Activated CD4-positive, alpha-beta T cell treated with anti-CD3 and anti-CD28 coated beads, Interleukin-2, amount 50 U/mL, for 48 hours (primary cell): Measurements from ENCODE around the gene ZKSCAN7.
"Not testable (repeated sequence)": the region's sequence is repeated elsewhere in the genome, so short reads cannot be mapped to it uniquely, and the experiment has no call there.

Experiments
- DNase-seq, 2 experiments: peaks; one replicate each; pipeline ENCODE4 v3.0.0-alpha.2; 2020

The ZKSCAN7 gene

GRCh38 chr3:44577354-44577952 lies 22.5 kb downstream of the ZKSCAN7 start:
- DNase-seq, result not testable (repeated sequence)

GRCh38 chr3:44578316-44578715 lies 23.3 kb downstream of the ZKSCAN7 start:
- not testable (repeated sequence) for DNase-seq

- DNase-seq, result not testable (repeated sequence)
Observed at GRCh38 chr3:44578924-44579515, 24.0 kb downstream of the ZKSCAN7 start.

GRCh38 chr3:44579749-44580148 lies 24.8 kb downstream of the ZKSCAN7 start:
- not testable (repeated sequence) for DNase-seq

GRCh38 chr3:44580971-44581370 lies 26.0 kb downstream of the ZKSCAN7 start:
- DNase-seq, result not testable (repeated sequence)

GRCh38 chr3:44584646-44585501 lies 29.9 kb downstream of the ZKSCAN7 start, which contains the start of gene ZNF660:
Gene ZNF660, plus strand, starts transcription at chr3:44584964. Its CDS starts 9,230 bp downstream, at chr3:44594194.
- no peak for DNase-seq

- DNase-seq, result no peak
Observed at GRCh38 chr3:44596621-44597020, 41.6 kb downstream of the ZKSCAN7 start.

- no peak for DNase-seq
Observed at GRCh38 chr3:44601749-44602148, 46.8 kb downstream of the ZKSCAN7 start.

- DNase-seq, result no peak
Observed at GRCh38 chr3:44612678-44613077, 57.7 kb downstream of the ZKSCAN7 start.
